Transverse colon (tissue), 3 donors: ENCODE results near the gene VTI1A.

ENCODE experiments used
- POLR2A ChIP-seq: fragments of 450-650 bp; IDR thresholded peaks from one replicate; pipeline ENCODE4 v1.6.1; 2016; ENCODE audit warnings: antibody characterized with exemption, mild to moderate bottlenecking, moderate library complexity
- TF ChIP-seq, protein P1 (sequence below), 5 experiments: fragments of 200-600 bp in 3 of 5; fragments of 450-650 bp in 2 of 5; sonication (generic) in 3 of 5; IDR thresholded peaks; 1 replicate in 2 of 5; 2 replicates in 3 of 5; pipeline ENCODE4 v1.5.1; 2016 to 2017; ENCODE audit warnings: antibody characterized with exemption in 5 of 5, inconsistent platforms in 3 of 5, mild to moderate bottlenecking in 2 of 5, moderate library complexity in 1 of 5

DNA sequence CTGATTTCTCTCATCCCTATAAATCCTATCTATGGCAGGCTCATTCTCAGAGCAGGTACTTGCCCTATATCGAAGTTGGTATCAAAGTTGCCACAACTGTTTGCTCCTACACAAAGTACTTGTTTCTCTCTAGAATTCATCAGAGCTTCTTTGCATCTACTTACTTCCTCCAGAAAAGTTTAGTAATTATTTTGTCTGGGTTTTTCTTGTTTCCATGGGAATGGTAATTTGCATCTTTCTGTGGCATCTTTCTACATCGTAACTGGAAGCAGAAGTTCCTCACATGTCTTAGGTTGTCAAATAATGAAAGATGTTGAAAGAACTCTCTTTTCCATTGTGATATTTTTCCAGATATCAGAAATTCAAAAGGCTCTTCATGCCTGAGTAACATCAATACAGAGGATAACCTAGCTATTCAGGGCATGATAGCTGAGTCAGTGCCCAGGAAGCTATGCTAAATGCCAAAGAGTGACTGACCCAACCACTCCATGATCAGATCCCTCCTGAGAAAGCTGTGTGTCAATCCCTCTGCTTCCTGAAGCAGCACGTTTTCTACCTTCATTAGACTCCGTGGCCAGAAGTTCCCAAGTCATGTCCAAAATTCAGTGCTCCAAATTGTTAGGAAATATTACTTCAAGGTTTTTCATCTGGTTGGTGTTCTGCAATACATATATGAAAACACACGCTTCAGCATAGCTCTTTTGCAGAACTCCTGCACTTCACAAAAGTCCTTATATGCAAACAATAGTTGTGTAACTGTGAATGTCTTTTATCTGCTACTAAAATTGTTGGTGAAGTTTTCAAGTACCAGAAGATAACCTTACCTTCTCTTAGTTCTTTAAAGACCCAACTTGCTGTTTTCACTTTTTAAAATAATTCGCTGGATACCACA lies 216.5 kb downstream of the VTI1A start:
- TF ChIP-seq POLR2A = no peak
- TF ChIP-seq, protein P1, sequence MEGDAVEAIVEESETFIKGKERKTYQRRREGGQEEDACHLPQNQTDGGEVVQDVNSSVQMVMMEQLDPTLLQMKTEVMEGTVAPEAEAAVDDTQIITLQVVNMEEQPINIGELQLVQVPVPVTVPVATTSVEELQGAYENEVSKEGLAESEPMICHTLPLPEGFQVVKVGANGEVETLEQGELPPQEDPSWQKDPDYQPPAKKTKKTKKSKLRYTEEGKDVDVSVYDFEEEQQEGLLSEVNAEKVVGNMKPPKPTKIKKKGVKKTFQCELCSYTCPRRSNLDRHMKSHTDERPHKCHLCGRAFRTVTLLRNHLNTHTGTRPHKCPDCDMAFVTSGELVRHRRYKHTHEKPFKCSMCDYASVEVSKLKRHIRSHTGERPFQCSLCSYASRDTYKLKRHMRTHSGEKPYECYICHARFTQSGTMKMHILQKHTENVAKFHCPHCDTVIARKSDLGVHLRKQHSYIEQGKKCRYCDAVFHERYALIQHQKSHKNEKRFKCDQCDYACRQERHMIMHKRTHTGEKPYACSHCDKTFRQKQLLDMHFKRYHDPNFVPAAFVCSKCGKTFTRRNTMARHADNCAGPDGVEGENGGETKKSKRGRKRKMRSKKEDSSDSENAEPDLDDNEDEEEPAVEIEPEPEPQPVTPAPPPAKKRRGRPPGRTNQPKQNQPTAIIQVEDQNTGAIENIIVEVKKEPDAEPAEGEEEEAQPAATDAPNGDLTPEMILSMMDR (IDR thresholded peaks at IDR 0.05) = no peak
